Kidney capillary endothelial cell (primary cell): ENCODE measurements around the gene AGPAT2.

Source experiments
- DNase-seq: peaks from one replicate; pipeline ENCODE4 v3.0.0-alpha.2; 2018; ENCODE audit warnings: low spot score

AGPAT2 gene

DNA sequence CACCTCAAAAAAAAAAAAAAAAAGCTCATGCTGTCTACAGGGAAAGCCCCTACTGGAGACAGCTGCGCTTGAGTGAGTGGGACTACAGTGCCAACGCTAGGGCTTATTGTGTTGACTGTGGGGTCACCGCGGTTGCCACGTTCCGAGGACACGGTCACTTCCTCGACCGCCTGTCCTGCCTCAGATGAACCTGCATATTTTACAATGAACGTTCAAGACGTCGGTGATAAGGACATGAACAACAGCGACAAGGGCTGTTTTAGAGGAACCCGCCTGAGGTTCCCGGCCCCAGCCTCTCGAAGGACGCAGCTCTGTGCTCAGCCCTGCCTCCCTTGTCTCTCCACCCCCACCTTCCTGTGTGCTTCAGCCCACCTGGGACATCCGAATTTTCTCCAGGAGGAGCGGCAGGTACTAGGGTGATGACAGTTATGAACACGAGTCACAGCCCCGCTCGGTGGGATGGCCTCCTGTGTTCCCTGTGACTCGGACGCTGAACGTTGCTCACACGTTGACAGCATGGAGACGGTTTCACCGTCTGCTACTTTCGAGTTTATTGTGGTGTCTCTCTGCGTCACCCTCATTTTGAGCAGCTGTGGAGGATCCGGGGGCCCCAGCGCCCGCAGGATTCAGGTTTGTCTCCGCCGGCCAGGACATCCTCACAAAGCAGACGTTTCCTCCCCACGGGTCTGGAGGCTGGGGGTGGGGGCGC is 13.9 kb upstream of the AGPAT2 start:
- DNase-seq = no peak

DNA sequence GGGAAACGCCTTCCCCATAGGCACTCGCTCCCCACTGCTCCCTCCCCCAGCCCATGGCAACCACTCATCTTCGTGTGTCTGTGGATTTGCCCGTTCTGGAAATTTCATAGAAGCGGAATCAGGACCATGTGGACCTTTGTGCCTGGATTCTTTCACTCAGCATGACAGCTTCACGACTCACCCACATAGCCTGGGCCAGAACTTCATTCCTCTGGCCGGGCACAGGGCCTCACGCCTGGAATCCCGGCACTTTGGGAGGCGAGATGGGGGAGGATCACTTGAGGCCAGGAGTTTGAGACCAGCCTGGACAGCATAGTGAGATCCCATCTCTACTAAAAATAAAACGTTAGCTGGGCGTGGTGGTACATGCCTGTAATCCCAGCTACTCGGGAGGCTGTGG is 13.0 kb upstream of the AGPAT2 start:
- no peak for DNase-seq

DNA sequence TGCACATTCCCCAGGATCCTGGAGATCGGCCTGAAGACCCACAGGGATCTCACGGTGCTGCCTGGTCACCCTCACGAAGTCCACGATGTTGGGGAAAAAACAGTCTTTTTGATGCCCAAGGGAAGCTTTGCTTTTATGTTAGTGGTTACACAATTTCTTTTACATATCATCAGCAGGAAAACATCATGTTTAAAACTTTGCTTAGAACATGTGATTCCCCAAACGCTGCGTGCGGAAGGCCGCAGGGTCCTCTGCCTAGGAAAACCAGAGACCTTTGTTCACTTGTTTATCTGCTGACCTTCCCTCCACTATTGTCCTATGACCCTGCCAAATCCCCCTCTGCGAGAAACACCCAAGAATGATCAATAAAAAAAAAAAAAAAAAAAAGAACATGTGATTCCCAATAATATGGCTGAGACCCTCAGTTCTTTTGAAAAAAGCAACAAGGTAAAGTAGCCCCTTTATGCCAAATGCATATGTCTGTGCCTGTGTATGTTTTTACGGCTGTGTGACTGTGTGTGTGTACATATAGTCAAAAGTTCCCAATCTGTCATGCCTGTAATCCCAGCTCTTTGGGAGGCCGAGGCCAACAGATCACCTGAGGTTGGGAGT is 11.5 kb upstream of the AGPAT2 start:
- DNase-seq = no peak

DNA sequence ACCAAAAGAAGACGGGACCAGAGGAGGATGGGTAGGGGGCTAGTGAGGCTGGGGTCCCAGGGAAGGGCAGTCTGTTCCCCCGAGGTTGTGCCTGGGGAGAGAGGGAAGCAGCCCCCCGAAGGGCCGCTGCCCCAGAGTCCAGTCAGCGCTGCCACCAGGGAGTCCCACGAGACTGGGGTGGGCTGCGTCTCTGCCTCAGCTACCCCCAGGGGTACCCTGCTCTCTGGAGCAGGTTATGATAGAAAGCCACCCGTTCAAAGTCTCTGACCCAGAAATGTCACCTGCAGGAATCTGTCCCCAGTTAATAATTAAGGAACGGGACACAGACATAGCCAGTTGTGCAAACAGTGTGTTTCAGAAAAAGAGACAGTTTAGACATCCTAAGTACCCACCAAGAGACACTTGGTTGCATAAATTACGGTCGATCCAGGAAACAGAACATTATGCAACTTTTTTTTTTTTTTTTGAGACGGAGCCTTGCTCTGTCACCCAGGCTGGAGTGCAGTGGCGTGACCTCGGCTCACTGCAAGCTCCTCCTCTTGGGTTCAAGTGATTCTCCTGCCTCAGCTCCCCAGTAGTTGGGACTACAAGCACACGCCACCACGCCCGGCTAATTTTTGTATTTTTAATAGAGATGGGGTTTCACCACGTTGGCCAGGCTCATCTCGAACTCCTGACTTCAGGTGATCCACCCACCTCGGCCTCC is 10.7 kb upstream of the AGPAT2 start:
- DNase-seq = no peak

DNA sequence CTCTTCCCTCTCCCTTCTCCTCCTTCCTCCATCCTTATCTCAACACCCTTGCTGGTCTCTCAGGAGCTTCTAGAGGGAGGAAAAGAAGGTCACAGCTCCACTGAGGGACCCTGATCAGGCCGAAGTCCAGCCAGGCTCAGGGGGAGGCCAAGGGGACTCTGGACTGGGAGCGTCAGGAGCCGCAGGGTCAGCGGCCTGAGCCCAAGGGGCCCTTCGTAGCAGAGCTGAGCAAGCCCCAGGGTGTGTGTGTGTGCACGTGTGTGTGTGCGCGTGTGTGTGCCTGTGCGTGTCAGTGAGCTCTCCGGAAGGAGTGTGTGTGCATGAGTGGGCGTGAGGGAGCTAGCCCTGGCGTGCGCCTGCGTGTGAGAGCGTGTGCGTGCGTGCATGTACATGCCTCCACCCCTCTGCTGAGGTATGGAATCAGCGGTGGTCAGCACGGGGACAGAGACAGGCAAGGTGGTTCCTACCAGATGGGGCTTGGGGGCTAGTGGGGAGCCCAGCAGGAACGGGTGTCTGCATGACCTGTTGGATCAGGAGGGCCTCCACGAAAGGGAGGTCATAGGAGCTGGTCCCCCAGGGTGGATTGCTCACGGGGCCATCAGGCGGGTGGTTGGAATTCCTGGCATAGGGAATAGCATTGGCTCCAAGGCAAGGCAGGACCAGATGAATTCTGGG is 10.0 kb upstream of the AGPAT2 start:
- DNase-seq = no peak

DNA sequence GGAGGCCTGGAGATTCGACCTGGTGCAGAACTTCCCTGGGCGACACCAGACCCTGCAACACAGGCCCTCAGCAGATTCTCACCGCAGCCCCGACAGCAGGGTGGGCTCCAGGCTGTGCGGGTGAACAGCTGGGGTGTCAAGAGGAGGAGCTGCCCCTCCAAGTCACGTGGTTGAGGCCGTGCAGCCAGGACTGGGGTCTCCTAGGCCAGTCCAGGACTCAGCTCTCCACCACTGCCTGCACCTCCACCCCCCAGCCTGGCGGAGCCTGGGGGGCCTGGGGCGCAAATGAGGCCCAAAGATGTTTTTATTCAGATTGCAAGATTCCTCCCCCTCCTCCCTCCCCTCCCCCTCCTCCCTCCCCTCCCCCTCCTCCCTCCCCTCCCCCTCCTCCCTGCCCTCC is 9.2 kb upstream of the AGPAT2 start:
- no peak for DNase-seq

DNA sequence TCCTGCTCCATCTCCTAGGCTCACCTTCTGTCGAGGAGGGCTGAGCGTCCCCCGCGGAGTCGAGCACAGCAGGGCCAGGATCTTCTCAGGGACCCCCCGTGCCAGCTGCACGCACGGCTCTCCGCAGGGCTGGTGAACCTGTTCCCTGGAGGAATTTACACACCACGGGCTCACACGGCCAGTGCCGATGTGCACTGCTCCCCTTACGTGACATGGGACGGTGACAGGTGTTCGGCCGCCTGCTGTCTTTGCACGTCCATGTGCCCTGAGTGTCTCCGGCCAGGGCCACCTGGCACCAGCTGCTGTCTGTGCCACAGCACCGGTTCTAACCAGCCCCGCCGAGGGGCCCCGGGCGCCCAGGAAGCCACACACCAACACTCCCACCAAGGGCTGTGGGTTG is 8.7 kb upstream of the AGPAT2 start:
- no peak for DNase-seq

DNA sequence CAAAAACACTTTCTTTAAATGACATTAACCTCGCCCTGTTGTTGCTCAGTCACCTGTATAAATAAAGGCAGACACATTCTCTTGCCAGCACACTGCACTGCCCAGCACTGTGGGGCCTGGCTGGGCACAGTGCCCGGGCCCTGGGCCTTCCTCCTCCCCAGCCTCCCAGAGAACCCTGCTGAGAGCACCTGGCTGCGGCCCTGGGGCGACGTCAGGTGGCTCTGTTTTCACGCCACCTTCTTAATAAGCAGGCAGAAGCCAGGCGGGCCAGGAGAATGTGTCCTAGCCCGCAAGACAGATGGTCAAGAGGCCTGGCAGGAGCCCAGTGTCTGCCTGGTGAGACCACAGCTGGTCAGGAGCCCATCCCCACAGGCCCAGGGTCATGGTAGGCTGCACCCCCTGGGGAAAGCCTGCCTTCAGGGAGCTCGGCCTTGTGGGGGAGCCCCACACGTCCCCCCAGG is 8.2 kb upstream of the AGPAT2 start:
- no peak for DNase-seq

DNA sequence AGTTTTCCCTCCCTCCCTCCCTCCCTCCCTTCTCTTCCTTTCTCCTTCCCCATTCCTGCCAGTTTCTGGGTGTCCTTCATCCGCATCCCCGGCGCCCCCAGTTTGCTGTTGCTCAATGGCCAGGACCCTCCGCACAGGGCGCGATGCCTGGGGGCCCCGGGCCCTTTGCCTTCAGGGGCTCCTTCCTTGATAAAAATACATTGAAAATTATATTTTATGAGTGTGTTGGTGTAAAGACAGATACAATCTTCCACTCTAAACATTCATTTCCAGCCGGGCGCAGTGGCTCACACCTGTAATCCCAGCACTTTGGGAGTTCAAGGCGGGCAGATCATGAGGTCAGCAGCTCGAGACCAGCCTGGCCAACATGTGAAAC is 7.6 kb upstream of the AGPAT2 start:
- DNase-seq = no peak

DNA sequence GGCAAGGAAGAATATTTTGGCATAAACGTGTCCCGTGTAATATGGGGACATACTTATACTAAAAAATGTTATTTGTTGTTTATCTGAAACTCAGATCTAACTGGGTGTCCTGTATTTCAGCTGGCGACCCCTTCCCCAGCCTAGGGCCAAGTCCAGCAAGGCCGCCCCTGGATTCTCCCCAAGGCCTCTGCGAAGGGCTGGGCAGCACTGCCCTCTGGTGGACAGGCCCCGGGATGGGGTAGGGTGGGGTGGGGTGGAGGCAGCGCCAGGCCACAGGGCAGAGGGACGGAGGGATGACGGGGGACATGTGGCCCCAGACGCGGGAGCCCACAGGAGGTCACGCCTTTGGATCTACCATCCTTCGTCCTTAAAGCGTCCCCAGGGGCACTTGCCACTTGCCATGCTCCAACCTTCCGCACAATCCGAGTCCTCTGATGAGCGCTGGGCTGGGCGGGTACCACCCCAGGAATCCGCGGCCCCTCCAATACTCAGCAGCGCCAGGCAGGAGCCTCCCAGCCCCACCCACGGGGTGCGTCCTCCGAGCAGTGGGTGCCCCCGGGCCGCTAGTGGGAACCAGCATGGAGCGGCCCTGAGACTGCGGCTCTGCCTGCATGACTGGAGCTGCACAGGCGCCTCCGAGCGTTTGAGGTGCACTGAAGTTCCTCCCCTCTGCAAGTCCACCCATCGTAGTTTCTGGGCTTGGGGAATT is 7.1 kb upstream of the AGPAT2 start:
- DNase-seq = no peak

DNA sequence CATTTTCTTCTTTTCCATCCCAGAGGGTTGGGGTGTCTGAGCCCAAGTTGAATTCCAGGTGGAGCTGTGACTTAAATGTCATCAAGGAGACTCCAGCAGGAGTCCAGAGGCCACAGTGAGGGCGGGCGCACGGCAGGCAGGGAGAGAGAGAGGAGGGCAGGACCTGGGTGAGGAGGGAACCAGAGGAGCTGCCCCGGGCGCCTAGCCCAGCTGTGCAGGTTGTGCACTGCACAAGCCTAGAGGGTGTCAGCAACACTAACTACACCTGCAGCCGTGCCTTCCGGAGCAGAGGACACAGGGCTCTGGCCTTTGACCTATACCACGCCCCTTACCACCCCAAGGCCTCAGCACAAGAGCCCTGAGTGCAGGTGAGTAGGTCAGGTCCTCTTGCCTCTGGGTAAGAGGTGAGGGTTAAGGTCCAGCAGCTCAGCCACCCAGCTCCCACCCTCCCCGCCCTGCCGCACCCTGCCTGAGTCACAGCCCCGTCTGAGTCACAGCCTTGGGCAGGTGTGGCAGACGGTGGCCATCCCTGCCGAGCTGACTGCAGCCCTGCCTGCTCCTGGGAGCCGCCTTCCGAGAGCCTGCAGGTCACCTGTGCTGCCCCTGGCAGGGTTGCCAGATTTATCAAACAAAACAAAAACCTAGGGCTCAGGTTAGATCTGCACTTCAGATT is 6.4 kb upstream of the AGPAT2 start:
- DNase-seq = no peak

DNA sequence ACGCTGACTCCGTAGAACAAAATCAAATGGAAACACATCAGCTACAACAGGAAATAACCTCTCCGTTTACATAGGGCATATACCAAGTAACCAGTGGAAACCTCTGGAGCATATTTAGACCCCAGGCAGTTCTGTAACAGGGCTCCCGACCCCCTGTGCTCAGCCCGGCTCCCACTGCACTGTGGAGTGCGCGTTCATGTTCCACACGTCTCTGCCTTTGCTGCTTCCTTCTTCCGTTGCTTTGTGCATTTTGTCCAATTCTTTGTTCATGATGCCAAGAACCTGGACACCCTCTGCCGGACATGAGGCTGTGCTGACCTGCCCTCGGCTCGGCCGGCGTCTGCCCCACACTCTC is 5.9 kb upstream of the AGPAT2 start:
- DNase-seq = no peak

DNA sequence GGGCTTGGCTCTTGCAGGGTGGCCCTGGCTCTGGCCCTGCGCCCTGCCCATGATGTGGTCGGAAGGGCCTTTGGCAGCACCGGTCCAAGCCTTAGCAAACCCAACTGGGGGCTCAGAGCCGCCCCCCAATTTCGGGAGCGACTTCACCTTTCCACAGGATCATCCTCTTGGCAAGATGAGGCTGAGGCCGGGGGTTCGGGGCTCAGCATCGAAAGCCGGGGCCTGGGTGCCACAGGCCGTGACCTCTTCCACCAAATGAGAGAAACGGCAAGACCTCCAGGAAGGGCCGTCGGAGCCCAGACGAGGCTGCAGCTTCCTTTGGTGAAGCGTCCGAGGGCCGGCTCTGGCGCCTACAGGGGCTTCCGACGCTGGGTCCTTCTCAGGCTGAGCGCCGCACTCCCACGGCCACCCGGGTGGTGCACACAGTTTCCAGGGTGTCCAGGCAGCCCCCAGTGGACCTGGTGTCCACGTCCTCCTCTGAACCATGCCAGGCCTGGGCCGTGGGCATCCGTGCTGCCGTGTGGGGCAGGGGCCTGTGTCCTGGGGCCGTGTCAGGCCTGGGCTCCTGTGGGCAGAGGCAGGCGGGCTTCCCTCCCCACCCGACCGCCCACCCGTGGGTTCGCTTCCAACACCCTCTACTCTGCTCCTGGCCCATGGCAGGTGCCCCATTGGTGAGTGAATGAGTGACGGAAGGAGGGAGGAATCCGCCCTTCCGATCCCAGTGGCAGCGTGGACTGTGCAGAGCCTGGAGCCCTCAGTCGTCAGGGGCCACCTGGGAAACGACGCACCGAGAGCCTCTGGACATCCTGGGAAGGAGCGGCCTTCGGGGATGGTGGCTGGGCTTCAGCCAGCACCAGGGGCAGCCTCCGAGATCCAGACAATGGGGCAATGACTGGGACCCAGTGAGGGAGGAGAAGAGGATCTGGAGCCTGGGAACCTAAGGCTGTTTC is 5.2 kb upstream of the AGPAT2 start:
- DNase-seq = no peak

DNA sequence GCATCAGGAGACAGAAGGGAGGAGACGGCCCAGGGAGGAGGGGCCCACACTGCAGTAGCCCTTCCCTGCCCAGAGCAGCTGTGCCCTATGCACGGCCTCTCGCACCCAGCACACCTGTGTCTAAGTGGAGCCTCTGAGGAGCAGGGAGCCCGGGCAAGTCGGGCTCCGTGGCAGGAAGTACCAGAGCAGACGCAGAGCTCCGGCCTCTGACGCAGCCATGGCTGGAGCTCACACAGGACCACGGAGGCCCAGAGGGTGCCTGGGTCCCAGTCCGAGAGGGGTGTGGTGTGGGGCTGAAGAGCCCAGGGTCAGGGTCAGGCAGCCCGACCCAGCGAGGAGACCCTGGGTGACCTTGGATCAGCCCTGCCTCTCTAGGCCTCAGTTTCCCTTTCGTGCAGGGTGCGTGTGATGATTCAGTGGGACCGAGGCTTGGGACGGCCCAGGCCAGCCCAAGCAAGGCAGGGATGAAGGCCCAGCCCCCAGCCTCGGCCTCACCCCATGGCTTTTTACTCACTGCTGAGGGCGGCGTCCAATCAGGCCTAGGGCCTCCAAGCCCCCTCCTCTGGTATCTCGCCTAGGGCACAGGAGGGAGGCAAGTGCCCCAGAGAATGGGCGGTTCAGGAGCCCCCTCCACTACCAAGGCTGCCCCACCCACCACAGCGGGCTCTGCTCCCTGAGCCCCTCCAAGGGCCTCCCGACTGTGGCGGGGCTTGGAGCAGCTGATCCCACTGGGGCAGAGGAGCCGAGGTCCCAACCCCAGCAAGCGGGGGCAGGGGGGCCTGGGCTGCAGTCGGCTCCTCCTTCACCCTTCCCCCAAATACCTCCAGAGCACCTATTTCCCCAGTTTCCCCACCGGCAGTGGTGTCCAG is 4.3 kb upstream of the AGPAT2 start:
- DNase-seq = no peak

DNA sequence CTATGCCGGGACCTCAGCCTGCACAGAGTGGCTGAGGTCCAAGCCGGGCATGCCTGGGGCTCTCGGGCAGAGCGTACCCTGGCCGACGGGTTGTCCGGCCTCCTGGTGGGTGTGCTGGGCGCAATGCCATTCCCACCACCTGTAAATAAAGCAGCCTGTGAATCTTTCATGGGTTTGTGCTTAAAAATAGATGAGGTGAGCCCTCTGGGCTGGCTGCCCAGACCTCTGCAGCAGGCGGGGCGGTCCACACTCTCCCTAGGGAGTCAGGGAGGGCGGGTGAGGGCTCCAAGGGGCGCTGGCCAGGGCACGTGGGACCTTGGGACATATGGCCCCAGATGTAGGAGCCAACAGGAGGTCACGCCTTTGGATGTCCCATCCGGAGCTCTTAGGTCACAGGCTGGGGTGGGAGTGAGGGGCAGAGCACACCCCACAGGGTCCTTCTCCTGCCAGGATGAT is 3.6 kb upstream of the AGPAT2 start:
- no peak for DNase-seq

DNA sequence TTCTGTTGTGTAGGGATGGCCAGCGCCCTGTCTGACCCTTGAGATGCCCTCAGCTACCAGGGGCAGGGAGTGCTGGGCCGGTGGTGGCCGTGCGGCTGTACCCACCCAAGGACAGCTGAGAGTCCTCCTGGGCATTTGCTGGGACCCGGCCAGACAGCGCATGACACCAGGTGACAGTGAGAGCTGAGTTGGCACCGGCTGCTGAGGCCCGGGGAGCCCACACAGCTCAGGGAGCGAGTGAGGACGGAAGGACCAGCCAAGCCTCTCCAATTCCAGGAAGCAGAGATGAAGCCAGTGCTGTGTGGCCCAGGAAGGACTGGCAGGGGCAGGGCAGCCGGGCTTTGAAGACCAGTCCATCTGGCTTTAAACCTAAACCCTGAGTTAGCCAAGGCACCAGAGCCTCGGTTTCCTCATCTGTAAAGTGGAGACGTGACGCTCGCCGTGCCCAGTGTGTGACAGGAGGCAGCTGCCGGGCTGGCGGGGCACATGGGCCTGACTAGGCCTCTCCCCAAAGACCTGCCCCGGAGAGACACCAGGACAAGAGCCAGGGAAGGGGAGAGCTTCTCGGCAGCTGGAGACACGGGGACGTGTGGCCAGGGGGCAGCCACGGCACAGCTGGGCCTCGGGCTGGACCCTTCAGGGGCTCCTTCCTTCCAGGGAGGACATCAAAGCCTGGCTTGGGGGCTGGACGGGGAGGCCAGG is 3.0 kb upstream of the AGPAT2 start:
- no peak for DNase-seq

DNA sequence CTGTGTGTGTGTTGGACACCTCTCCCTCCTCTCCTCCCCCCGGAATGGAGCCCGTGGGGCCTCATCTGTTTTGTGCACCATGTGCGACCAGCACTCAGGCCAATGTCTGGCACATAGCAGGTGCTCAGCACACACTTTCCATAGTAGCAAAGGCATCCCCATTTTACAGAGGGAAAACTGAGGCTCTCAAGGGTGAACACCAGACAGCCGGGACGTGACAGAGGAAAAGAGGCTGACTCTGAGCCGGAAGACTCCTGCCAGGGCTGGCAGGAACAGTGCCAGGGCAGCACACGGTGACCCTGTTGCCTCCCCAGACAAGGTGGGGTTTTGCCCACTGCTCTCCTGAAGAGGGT is 1.8 kb upstream of the AGPAT2 start:
- no peak for DNase-seq

DNA sequence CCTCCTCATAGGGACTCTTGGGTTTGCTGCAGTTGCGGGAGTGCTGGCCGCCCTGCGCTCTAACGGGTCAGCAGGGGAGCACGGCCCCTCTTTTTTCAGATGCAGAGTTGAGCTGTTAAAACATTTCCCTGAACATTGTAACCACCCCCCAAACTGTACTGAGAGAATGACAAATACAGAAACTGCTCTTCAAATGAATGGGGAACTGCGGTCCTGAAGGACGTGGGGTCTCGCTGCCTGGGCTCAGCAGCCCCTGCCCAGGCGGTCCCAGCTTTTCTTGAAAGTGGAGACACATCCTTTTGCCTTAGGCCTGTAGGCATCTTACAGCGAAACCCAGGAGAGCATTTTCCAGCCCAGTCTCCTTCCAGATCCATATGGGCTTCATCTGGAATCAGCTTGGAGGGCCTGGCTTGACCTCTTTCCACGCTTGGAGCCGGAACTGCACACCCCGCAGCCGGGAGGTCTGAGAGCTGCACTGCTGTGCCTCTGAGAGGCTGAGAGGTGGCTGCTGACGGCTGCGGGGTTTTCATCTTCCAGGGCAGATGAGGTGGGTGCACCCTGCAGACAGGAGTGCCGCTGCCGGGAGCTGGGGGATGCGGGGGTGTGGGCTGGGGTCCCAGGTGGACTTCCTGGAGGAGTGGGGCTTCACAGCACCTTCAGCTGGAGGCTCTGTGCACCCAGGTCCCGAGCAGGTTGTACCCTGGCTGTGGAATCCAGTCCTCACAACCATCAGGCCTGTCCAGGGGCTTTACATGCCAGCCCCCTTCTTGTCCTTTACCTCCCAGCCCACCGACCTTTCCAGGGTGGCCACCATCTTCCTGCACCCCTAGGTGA is 1.2 kb upstream of the AGPAT2 start:
- no peak for DNase-seq
